Sigmoid colon (tissue), 7 donors: ENCODE measurements around the gene AANAT. TPM values are rescaled to one million over a fixed set of nuclear protein-coding genes. Genes with fewer than 3 reads are reported as not detected.

ENCODE experiments used
- DNase-seq: peaks from one replicate; pipeline ENCODE4 v3.0.0-alpha.2; 2019
- H3K27ac ChIP-seq, 4 donors: fragments of 200-600 bp; sonication (generic); one replicate each; pipeline ENCODE4 v1.5.1; 2016 to 2019; ENCODE audit warnings: mild to moderate bottlenecking in 1 of 4
- H3K27me3 ChIP-seq, 3 donors: fragments of 200-600 bp; sonication (generic); one replicate each; pipeline ENCODE4 v1.5.1; 2019; ENCODE audit warnings: mild to moderate bottlenecking in 1 of 3
- H3K36me3 ChIP-seq, 4 donors: fragments of 200-600 bp; sonication (generic); one replicate each; pipeline ENCODE4 v1.5.1; 2016 to 2019
- H3K4me1 ChIP-seq, 4 donors: fragments of 200-600 bp; sonication (generic); one replicate each; pipeline ENCODE4 v1.5.1; 2017 to 2019
- H3K4me3 ChIP-seq, 4 donors: fragments of 200-600 bp; sonication (generic); one replicate each; pipeline ENCODE4 v1.5.1; 2017 to 2019; ENCODE audit warnings: mild to moderate bottlenecking in 2 of 4, moderate library complexity in 1 of 4
- H3K9me3 ChIP-seq, 4 donors: fragments of 200-600 bp in 3 of 4; sonication (generic) in 3 of 4; one replicate each; pipeline versions ENCODE4 v1.5.1 to v1.6.1; 2013 to 2019
- CTCF ChIP-seq, 4 experiments: fragments of 450-650 bp in 3 of 4; fragments of 200-600 bp in 1 of 4; IDR thresholded peaks; one replicate each; pipeline ENCODE4 v1.5.1; 2016 to 2019; ENCODE audit warnings: antibody characterized with exemption in 4 of 4, mild to moderate bottlenecking in 3 of 4, moderate library complexity in 2 of 4
- EP300 ChIP-seq, 4 donors: sonication (generic); formaldehyde crosslinking; IDR thresholded peaks; one replicate each; pipeline ENCODE4 v1.6.1; 2017; ENCODE audit warnings: antibody characterized with exemption in 4 of 4
- POLR2A ChIP-seq, 2 donors: fragments of 450-650 bp; IDR thresholded peaks; one replicate each; pipeline ENCODE4 v1.6.1; 2016; ENCODE audit warnings: antibody characterized with exemption in 2 of 2, mild to moderate bottlenecking in 2 of 2, moderate library complexity in 2 of 2
- POLR2AphosphoS5 ChIP-seq, 4 donors: sonication (generic); formaldehyde crosslinking; IDR thresholded peaks; one replicate each; pipeline ENCODE4 v1.6.1; 2017; ENCODE audit warnings: antibody characterized with exemption in 4 of 4
- whole genome bisulfite sequencing, 2 donors: extraction: QIAGEN DNeasy Blood & Tissue Kit; methylation state at CpG; one replicate each; pipeline ENCODE4 v1.1.7; 2013; 5-methylcytosine and 5-hydroxymethylcytosine counted together
- intact Hi-C: fragments of 100-400 bp; cut with DNase I; formaldehyde crosslinking; loops from one replicate; pipeline ENCODE4 v1.15.1; 2023
- polyA plus RNA-seq, 3 donors: library from polyadenylated mRNA; stranded (reverse); fragments of 200-250 nt; gene quantifications; one replicate each; pipeline ENCODE4 v1.2.3, GENCODE V29; 2013
- total RNA-seq, 4 donors: library from RNA; depleted of rRNA; stranded (reverse); fragments of >200 nt; gene quantifications; one replicate each; pipeline ENCODE4 v1.1.0, GENCODE V29; 2016
- donor health status: healthy with polysubstance abuse.
- donor health status: Bipolar disorder and iron deficiency.
- donor health status: healthy.

Gene AANAT
- total and polyA plus RNA-seq, 7 donors, result 0.12 TPM; not detected in 6

DNA sequence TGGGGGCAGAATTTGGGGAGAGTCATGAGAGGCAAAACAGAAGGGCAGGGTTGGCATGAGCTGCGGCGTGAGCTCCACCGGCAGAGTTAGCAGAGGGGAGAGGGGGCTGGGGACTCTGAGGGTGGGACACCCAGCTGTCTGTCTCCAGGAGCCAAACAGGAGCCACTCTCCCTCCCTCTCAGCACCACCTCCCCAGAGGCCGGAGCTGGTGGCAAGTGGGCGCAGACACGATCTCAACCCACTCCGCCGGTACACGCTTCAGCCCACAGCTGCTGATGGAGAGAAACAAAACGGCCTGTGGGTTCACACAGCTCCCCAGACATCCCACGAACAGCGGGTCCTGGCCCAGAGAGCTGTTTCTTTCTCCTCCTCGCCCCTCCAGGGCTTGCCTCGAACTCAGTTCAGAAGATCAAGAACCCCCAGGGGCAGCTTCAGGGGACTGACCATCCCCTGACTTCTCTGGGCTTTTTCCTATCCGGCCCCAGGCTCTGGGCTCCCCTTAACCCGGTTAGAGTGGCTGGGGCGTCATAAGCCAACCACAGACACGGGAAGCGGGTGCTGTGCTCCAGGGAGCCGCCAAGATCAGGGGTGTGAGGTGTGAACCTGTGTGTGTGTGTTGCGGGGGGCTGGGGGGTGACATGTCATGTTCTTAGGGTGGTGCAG, 26.2 kb downstream of the AANAT start:
- H3K36me3 ChIP-seq, result no peaks in the 10 kb centered on the region
- no peaks in the 10 kb centered on the region for H3K9me3 ChIP-seq
- no peak overlapping the region for H3K4me3 ChIP-seq
- WGBS, 2 donors, result 54 to 73% methylated on average over 21 of the region's 21 CpGs
- intact Hi-C loops, result no loop called here
- H3K27me3 ChIP-seq, result no peaks in the 10 kb centered on the region
- no peak for DNase-seq
- TF ChIP-seq POLR2AphosphoS5 (IDR thresholded peaks at IDR 0.05) (no peak), POLR2A (IDR thresholded peaks at IDR 0.05) (no peak), CTCF (IDR thresholded peaks at IDR 0.05) (no peak), EP300 (IDR thresholded peaks at IDR 0.05) (no peak)
- peaks cover 0 to 14% (median 12%) of the 10 kb centered on the region in 4 donors for H3K4me1 ChIP-seq
- peak overlapping the region; percentile 55 to 70 (median 65) for H3K27ac ChIP-seq

DNA sequence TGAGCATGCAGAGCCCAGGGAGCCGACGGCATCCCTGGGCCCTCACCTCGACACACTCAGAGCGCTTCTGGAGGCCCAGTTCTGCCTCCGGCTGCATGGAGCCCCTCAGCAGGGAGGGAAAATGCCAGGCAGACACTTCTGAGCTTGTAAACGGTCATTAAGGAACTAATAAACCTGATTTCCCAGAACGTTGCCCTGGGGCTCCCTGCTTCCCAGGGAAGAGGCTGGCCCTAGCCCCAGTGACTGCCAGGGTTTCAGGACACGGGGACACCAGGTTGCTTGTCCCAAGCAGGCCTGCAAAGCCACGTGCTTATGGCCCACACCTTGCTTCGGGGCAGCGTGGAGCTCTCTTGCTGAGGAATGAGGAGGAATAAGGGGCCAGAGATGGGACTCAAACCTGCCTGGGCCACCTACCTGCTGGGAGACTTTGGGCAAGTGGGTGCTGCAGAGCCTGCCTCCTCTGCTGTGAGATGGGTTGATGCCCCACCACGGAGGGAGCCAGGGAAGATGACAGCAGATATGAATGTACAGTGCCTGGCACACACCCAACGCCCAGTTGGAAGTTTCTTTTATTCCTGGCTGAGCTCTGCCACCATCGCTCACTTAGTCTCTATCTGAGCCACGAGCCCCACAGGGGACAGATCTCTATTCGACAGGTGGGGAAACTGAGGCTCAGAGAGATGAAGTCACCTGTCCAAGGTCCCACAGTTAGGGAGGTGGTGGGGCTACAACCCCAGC, 28.4 kb downstream of the AANAT start:
- DNase-seq, result no peak
- intact Hi-C loops, result no loop called here
- Histone ChIP-seq H3K4me3 (no peak overlapping the region), H3K27me3 (no peaks in the 10 kb centered on the region), H3K9me3 (no peaks in the 10 kb centered on the region), H3K27ac (peak overlapping the region in 1 of 4 donors; percentile 8), H3K36me3 (no peaks in the 10 kb centered on the region), H3K4me1 (peaks cover 0 to 26% (median 19%) of the 10 kb centered on the region in 4 donors)
- WGBS, 2 donors, result 83 to 90% methylated on average over 16 of the region's 16 CpGs
- TF ChIP-seq EP300 (IDR thresholded peaks at IDR 0.05), result no peak
- TF ChIP-seq POLR2AphosphoS5 (IDR thresholded peaks at IDR 0.05), result no peak
- TF ChIP-seq CTCF (IDR thresholded peaks at IDR 0.05), result no peak
- no peak for TF ChIP-seq POLR2A (IDR thresholded peaks at IDR 0.05)

- TF ChIP-seq POLR2AphosphoS5 (IDR thresholded peaks at IDR 0.05) (no peak), EP300 (IDR thresholded peaks at IDR 0.05) (no peak), CTCF (IDR thresholded peaks at IDR 0.05) (no peak), POLR2A (IDR thresholded peaks at IDR 0.05) (no peak)
- H3K4me3 ChIP-seq, result no peak overlapping the region
- 81 to 90% methylated on average over 6 of the region's 6 CpGs for WGBS, 2 donors
- H3K27ac ChIP-seq, result peak overlapping the region in 1 of 4 donors; percentile 8
- H3K4me1 ChIP-seq, result peaks cover 0 to 31% (median 25%) of the 10 kb centered on the region in 4 donors
- no peaks in the 10 kb centered on the region for H3K36me3 ChIP-seq
- H3K27me3 ChIP-seq, result no peaks in the 10 kb centered on the region
- DNase-seq, result no peak
- no peaks in the 10 kb centered on the region for H3K9me3 ChIP-seq
- intact Hi-C loops, result no loop called here
These were observed 29.1 kb downstream of the AANAT start for GRCh38 chr17:76496464-76496863.

DNA sequence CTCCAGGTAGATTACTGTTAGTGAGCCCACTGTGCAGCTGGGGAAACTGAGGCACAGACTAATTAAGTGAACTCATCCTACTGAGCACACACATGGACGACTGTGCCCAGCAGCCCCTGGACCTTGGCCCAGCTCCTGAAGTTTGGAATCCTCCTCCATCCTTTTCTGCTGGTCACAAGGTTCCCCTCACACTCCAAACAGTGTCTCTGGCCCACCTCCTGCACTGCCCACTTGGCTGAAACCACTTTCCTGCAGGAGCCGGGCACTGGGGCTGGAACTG, 30.2 kb downstream of the AANAT start:
- no peak for DNase-seq

More for the DNA sequence above, 30.2 kb downstream of the AANAT start:
- Histone ChIP-seq H3K27ac (peak overlapping the region; percentile 69 to 78 (median 76)), H3K36me3 (no peaks in the 10 kb centered on the region), H3K4me1 (peaks cover 0 to 39% (median 32%) of the 10 kb centered on the region in 4 donors), H3K27me3 (no peaks in the 10 kb centered on the region), H3K4me3 (peak overlapping the region in 2 of 4 donors; percentile 20 to 61), H3K9me3 (no peaks in the 10 kb centered on the region)
- TF ChIP-seq POLR2A (IDR thresholded peaks at IDR 0.05) (no peak), CTCF (IDR thresholded peaks at IDR 0.05) (no peak), EP300 (IDR thresholded peaks at IDR 0.05) (no peak), POLR2AphosphoS5 (IDR thresholded peaks at IDR 0.05) (no peak)
- 54 to 67% methylated on average over 2 of the region's 2 CpGs for WGBS, 2 donors
- intact Hi-C loops, result no loop called here
